Loucy (cell line): Measurements from ENCODE around the gene PMAIP1.
A peak's percentile ranks its signal among the peaks of the same experiment; 100 is the strongest.

ENCODE experiments used
- H2AFZ ChIP-seq: fragments of 200-600 bp; sonication (generic); 2 replicates; pipeline ENCODE4 v1.6.0; 2016; ENCODE audit warnings: antibody characterized with exemption, mild to moderate bottlenecking, low read length, moderate library complexity
- H3F3A ChIP-seq: fragments of 200-600 bp; 2 replicates; pipeline ENCODE4 v1.6.0; 2016; ENCODE audit warnings: antibody characterized with exemption, low read depth, mild to moderate bottlenecking
- H3K27me3 ChIP-seq: fragments of 200-600 bp; sonication (generic); 2 replicates; pipeline ENCODE4 v1.6.1; 2014; ENCODE audit warnings: low read length, mild to moderate bottlenecking; ENCODE audit not compliant: insufficient read depth, poor library complexity, severe bottlenecking
- H3K36me3 ChIP-seq: fragments of 200-600 bp; sonication (generic); 2 replicates; pipeline ENCODE4 v1.6.1; 2016; ENCODE audit warnings: low read length; ENCODE audit not compliant: insufficient read depth
- H3K4me1 ChIP-seq: fragments of 200-600 bp; sonication (generic); 2 replicates; pipeline ENCODE4 v1.5.1; 2014; ENCODE audit warnings: low read length, mild to moderate bottlenecking; ENCODE audit not compliant: insufficient read depth, poor library complexity, severe bottlenecking
- H3K4me2 ChIP-seq: fragments of 200-600 bp; sonication (generic); 2 replicates; pipeline ENCODE4 v1.6.0; 2014; ENCODE audit warnings: antibody characterized with exemption, low read length, low read depth, mild to moderate bottlenecking; ENCODE audit not compliant: poor library complexity, severe bottlenecking
- H3K4me3 ChIP-seq: fragments of 200-600 bp; sonication (generic); 2 replicates; pipeline ENCODE4 v1.5.1; 2014; ENCODE audit warnings: low read length, mild to moderate bottlenecking, mixed read lengths; ENCODE audit not compliant: poor library complexity, severe bottlenecking
- H3K79me2 ChIP-seq: fragments of 200-600 bp; sonication (generic); 2 replicates; pipeline ENCODE4 v1.6.1; 2014; ENCODE audit warnings: low read length; ENCODE audit not compliant: insufficient read depth
- H3K9ac ChIP-seq: fragments of 200-600 bp; sonication (generic); 2 replicates; pipeline ENCODE4 v1.6.0; 2014; ENCODE audit warnings: mild to moderate bottlenecking, low read depth, low read length, moderate library complexity; ENCODE audit not compliant: poor library complexity, severe bottlenecking
- H3K9me2 ChIP-seq: fragments of 200-600 bp; sonication (generic); replicated peaks from 2 replicates; pipeline ENCODE4 v1.6.1; 2016; ENCODE audit warnings: low read depth, low read length, mixed read lengths
- H3K9me3 ChIP-seq: fragments of 200-600 bp; sonication (generic); 2 replicates; pipeline ENCODE4 v1.6.1; 2014; ENCODE audit warnings: mild to moderate bottlenecking, antibody characterized with exemption, low read length, low read depth; ENCODE audit not compliant: insufficient read depth
- H4K20me1 ChIP-seq: fragments of 200-600 bp; sonication (generic); 2 replicates; pipeline ENCODE4 v1.6.0; 2014; ENCODE audit warnings: antibody characterized with exemption, low read length, mild to moderate bottlenecking; ENCODE audit not compliant: insufficient read depth, poor library complexity, severe bottlenecking
- CTCF ChIP-seq: fragments of 200-600 bp; sonication (generic); conservative IDR thresholded peaks from 2 replicates; pipeline ENCODE4 v1.5.1; 2014; ENCODE audit warnings: mild to moderate bottlenecking, antibody characterized with exemption, low read length
- EZH2phosphoT487 ChIP-seq: fragments of 200-600 bp; IDR thresholded peaks from 2 replicates; pipeline ENCODE4 v1.6.1; 2018; ENCODE audit warnings: antibody characterized with exemption, mild to moderate bottlenecking, moderate library complexity, borderline replicate concordance

PMAIP1 gene

GRCh38 chr18:59899298-59900221 is at the start of gene PMAIP1:
PMAIP1 (plus strand) TSS chr18:59899996; CDS start chr18:59900178, 182 bp downstream.
- Histone ChIP-seq H3K79me2 (peaks cover 66% of the 10 kb centered on the region), H3K9me3 (no peaks in the 10 kb centered on the region), H2AFZ (peak within 1 kb of the TSS; percentile 86; the same call in 1 of the 2 replicates), H3K9ac (peak within 1 kb of the TSS; percentile 100), H3K4me3 (peak within 1 kb of the TSS; percentile 80), H3K27me3 (peaks cover 8% of the 10 kb centered on the region), H3F3A (0 out of 2 replicates have a peak, but pooled peaks cover 2% of the 10 kb centered on the region), H4K20me1 (peaks cover 51% of the 10 kb centered on the region), H3K4me1 (peaks cover 34% of the 10 kb centered on the region), H3K9me2 (no peaks in the 10 kb centered on the region), H3K4me2 (peak within 1 kb of the TSS; percentile 95), H3K36me3 (peaks cover 19% of the 10 kb centered on the region)
- TF ChIP-seq CTCF (no peak), EZH2phosphoT487 (no peak)

- Histone ChIP-seq H3K9me2 (no peaks in the 10 kb centered on the region), H4K20me1 (no peaks in the 10 kb centered on the region), H3K9me3 (no peaks in the 10 kb centered on the region), H3K27me3 (no peaks in the 10 kb centered on the region), H3K4me2 (no peak overlapping the region), H3K4me3 (no peak overlapping the region), H2AFZ (no peak overlapping the region), H3K9ac (no peak overlapping the region), H3K4me1 (peaks cover 7% of the 10 kb centered on the region), H3K79me2 (no peaks in the 10 kb centered on the region), H3K36me3 (no peaks in the 10 kb centered on the region), H3F3A (no peaks in the 10 kb centered on the region; the same call in 1 of the 2 replicates)
- TF ChIP-seq CTCF (no peak), EZH2phosphoT487 (no peak)
Measured at GRCh38 chr18:59851784-59852399, 47.9 kb upstream of the PMAIP1 start.

GRCh38 chr18:59852548-59852947 is 47.2 kb upstream of the PMAIP1 start:
- Histone ChIP-seq H2AFZ (no peak overlapping the region), H3K27me3 (no peaks in the 10 kb centered on the region), H3K9ac (no peak overlapping the region), H3F3A (no peaks in the 10 kb centered on the region; the same call in 1 of the 2 replicates), H3K9me2 (no peaks in the 10 kb centered on the region), H4K20me1 (no peaks in the 10 kb centered on the region), H3K36me3 (no peaks in the 10 kb centered on the region), H3K4me2 (no peak overlapping the region), H3K9me3 (no peaks in the 10 kb centered on the region), H3K79me2 (no peaks in the 10 kb centered on the region), H3K4me1 (peaks cover 7% of the 10 kb centered on the region), H3K4me3 (no peak overlapping the region)
- TF ChIP-seq EZH2phosphoT487 (no peak), CTCF (no peak)
